ENCODE measurements around the gene SMIM35. TPM values are rescaled to one million over a fixed set of nuclear protein-coding genes. Genes with fewer than 3 reads are reported as not detected.
A peak's percentile ranks its signal among the peaks of the same experiment; 100 is the strongest.

The SMIM35 gene
- total RNA-seq, 1 experiment from 2014 or later = not detected

DNA sequence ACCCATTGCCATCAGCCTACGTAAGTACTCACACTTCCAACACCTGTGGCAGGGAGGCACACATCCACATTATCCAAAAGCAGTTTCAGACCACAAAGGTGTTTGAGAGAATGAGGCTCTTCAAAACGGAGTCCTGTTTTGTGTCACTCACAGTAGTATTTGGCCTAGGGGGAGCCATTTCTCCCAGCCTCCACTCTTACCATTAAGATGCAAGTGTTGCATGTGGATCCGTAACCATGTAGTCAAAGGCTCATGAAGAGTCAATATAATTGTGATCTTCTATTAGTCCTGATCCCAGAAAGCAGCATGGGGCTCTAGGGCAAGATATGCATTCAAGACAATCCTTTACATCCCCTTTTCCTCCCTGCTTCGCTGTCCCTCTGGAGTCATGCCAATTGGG lies 59.1 kb downstream of the SMIM35 start:
- Histone ChIP-seq H2BK5ac (ENCODE audit: insufficient read length, low read length) (no peak overlapping the region), H3K14ac (ENCODE audit: insufficient read depth, low read length) (no peak overlapping the region), H2AFZ (ENCODE audit: low read length) (no peak overlapping the region), H4K91ac (ENCODE audit: insufficient read length, low read depth, low read length) (no peak overlapping the region), H4K20me1 (ENCODE audit: control insufficient read depth, insufficient read depth, insufficient read length) (no peaks in the 10 kb centered on the region), H3K27me3 (ENCODE audit: insufficient read depth, low read length) (no peaks in the 10 kb centered on the region), H4K8ac (replicated peaks; ENCODE audit: insufficient read length, low read depth, low read length) (no peak overlapping the region), H2BK15ac (ENCODE audit: low read depth, low read length) (no peak overlapping the region), H3K27ac (ENCODE audit: insufficient read length, low read depth, low read length) (no peak overlapping the region), H2BK20ac (ENCODE audit: low read depth, low read length, poor library complexity, severe bottlenecking) (no peak overlapping the region), H3K4me1 (ENCODE audit: insufficient read depth, low read length) (no peaks in the 10 kb centered on the region), H3K23ac (ENCODE audit: insufficient read length, low read depth, low read length) (no peak overlapping the region), H3K79me2 (ENCODE audit: insufficient read depth, low read length) (no peaks in the 10 kb centered on the region), H2AK5ac (ENCODE audit: insufficient read length, low read length) (no peak overlapping the region), H3K79me1 (ENCODE audit: insufficient read depth, low read depth, low read length, poor library complexity, severe bottlenecking) (no peaks in the 10 kb centered on the region), H3K4ac (ENCODE audit: low read depth, low read length) (no peak overlapping the region), H2BK12ac (ENCODE audit: insufficient read length, low read depth, low read length) (no peak overlapping the region), H4K5ac (ENCODE audit: insufficient read length, low read depth, low read length) (no peak overlapping the region), H3K23me2 (ENCODE audit: insufficient read length, low read depth, low read length, poor library complexity, severe bottlenecking) (no peaks in the 10 kb centered on the region), H2BK120ac (ENCODE audit: low read depth, low read length, poor library complexity, severe bottlenecking) (no peak overlapping the region), H3K9me3 (ENCODE audit: control insufficient read depth, low read depth, low read length) (no peaks in the 10 kb centered on the region), H3K4me2 (ENCODE audit: insufficient read depth, insufficient read length, low read length) (no peak overlapping the region), H3K18ac (ENCODE audit: insufficient read length, low read depth, low read length) (no peak overlapping the region), H3K9ac (ENCODE audit: extremely low read depth, insufficient read length, low read length) (no peak overlapping the region), H3K56ac (ENCODE audit: insufficient read length, low read depth, low read length) (no peak overlapping the region), H3T11ph (ENCODE audit: low read length) (no peak overlapping the region)
- WGBS (ENCODE audit: extremely low coverage, insufficient read length, low lambda C conversion rate) = no CpG with 5 or more reads among the region's 4 CpGs
- Mint-ChIP-seq H3K27ac (no peak overlapping the region), H3K4me3 (no peak overlapping the region), H3K9me3 (no peaks in the 10 kb centered on the region; a peak in 1 of 5 replicates), H3K4me1 (no peaks in the 10 kb centered on the region), H3K27me3 (ENCODE audit: low read depth) (peaks cover 14% of the 10 kb centered on the region), H3K36me3 (ENCODE audit: insufficient read depth in 1 of 3, low read depth in 3 of 3) (no peaks in the 10 kb centered on the region)
- DNase-seq = no peak
- TF ChIP-seq, protein P1, sequence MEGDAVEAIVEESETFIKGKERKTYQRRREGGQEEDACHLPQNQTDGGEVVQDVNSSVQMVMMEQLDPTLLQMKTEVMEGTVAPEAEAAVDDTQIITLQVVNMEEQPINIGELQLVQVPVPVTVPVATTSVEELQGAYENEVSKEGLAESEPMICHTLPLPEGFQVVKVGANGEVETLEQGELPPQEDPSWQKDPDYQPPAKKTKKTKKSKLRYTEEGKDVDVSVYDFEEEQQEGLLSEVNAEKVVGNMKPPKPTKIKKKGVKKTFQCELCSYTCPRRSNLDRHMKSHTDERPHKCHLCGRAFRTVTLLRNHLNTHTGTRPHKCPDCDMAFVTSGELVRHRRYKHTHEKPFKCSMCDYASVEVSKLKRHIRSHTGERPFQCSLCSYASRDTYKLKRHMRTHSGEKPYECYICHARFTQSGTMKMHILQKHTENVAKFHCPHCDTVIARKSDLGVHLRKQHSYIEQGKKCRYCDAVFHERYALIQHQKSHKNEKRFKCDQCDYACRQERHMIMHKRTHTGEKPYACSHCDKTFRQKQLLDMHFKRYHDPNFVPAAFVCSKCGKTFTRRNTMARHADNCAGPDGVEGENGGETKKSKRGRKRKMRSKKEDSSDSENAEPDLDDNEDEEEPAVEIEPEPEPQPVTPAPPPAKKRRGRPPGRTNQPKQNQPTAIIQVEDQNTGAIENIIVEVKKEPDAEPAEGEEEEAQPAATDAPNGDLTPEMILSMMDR (conservative IDR thresholded peaks at IDR 0.05) = peak; percentile 38; the same call in 2 of the 3 replicates

Data from H9 (cell line).